GM18858 (cell line): Measurements from ENCODE around the gene FICD.
"Not testable (repeated sequence)": the region's sequence is repeated elsewhere in the genome, so short reads cannot be mapped to it uniquely, and the experiment has no call there.

Experiments
- ATAC-seq: cut with Tn5 transposase; IDR thresholded peaks from one replicate; pipeline ENCODE4 v1.9.1; 2021; ENCODE audit not compliant: unreplicated experiment

The FICD gene

GRCh38 chr12:108531929-108532848, 17.1 kb downstream of the FICD start:
- ATAC-seq: no peak

GRCh38 chr12:108538146-108538545, 23.1 kb downstream of the FICD start:
- ATAC-seq: no peak

GRCh38 chr12:108538616-108539195, 23.6 kb downstream of the FICD start:
- ATAC-seq: no peak

GRCh38 chr12:108542320-108542719, 27.2 kb downstream of the FICD start:
- ATAC-seq: no peak

- no peak for ATAC-seq
Measured at GRCh38 chr12:108543652-108544051, 28.6 kb downstream of the FICD start.

- no peak for ATAC-seq
Measured at GRCh38 chr12:108547686-108548085, 32.6 kb downstream of the FICD start.

- ATAC-seq: no peak
Measured at GRCh38 chr12:108548954-108549521, 34.0 kb downstream of the FICD start.

GRCh38 chr12:108551535-108551934, 36.5 kb downstream of the FICD start:
- ATAC-seq: no peak

GRCh38 chr12:108553799-108554198, 38.7 kb downstream of the FICD start:
- ATAC-seq: no peak

GRCh38 chr12:108555383-108555782, 40.3 kb downstream of the FICD start:
- ATAC-seq: not testable (repeated sequence)

- no peak for ATAC-seq
Measured at GRCh38 chr12:108559007-108559655, 44.1 kb downstream of the FICD start.

GRCh38 chr12:108559748-108560147, 44.7 kb downstream of the FICD start:
- ATAC-seq: no peak

GRCh38 chr12:108560321-108560721, 45.2 kb downstream of the FICD start:
- ATAC-seq: no peak

GRCh38 chr12:108560752-108561719, 46.0 kb downstream of the FICD start, which contains the start of gene SART3:
Gene SART3 (minus strand): TSS chr12:108561173. CDS start chr12:108561154, 19 bp downstream.
- ATAC-seq: peak; percentile 27

GRCh38 chr12:108561852-108562347, 46.8 kb downstream of the FICD start:
- no peak for ATAC-seq

- ATAC-seq: peak; percentile 44
Measured at GRCh38 chr12:108562348-108563135, 47.5 kb downstream of the FICD start, which contains the start of gene ISCU. Gene ISCU (plus strand): TSS chr12:108562596. CDS start chr12:108562623, 27 bp downstream.

- ATAC-seq: no peak
Measured at GRCh38 chr12:108563136-108563803, 48.2 kb downstream of the FICD start.

GRCh38 chr12:108563804-108564151, 48.7 kb downstream of the FICD start:
- ATAC-seq: no peak

- ATAC-seq: no peak
Measured at GRCh38 chr12:108564724-108565123, 49.6 kb downstream of the FICD start.
